T-helper 22 cell (primary cell): ENCODE results near the gene PANK3.
"Not testable (repeated sequence)": the region's sequence is repeated elsewhere in the genome, so short reads cannot be mapped to it uniquely, and the experiment has no call there.

Experiments used
- DNase-seq: peaks from one replicate; pipeline ENCODE4 v3.0.0-alpha.2; 2020; ENCODE audit warnings: low read depth

The PANK3 gene

GRCh38 chr5:168591302-168592013 lies 12.3 kb upstream of the PANK3 start:
- no peak for DNase-seq

- no peak for DNase-seq
Measured at GRCh38 chr5:168590666-168591065, 11.5 kb upstream of the PANK3 start.

GRCh38 chr5:168587987-168588386 lies 8.8 kb upstream of the PANK3 start:
- no peak for DNase-seq

DNA sequence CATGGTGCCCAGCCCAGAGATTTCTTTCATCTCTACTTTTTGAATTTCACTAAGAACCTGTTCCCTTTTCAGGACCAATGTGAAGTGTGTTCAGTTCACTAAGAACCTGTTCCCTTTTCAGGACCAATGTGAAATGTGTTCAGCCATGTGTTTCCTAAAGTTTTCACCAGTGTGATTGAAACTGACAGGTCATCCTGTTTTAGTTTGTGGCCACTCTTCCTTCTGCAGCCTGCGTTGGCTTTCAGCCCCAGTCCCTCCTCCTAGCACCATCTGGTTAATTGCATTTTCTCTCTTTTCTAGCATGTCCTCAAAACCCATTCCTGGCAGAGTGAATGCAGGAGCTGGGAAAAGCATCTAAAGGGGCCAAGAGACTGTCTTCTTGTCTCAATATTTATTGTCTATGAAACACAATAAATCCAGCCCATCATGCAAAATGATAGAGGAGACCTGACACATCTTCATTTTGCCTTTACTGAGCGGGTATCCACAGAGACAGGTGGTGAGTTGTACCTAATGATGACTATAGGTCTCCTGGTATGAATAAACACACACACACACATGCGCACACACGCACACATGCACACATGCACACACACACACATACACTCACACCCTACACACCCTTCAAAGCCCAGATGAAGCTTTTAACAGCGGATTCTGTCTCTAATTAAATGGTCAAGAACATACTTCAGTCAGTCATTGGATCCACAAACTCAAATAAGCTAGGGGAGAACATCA lies 6.1 kb upstream of the PANK3 start:
- DNase-seq, result no peak

GRCh38 chr5:168583742-168584482 lies 4.7 kb upstream of the PANK3 start:
- DNase-seq, result no peak

DNA sequence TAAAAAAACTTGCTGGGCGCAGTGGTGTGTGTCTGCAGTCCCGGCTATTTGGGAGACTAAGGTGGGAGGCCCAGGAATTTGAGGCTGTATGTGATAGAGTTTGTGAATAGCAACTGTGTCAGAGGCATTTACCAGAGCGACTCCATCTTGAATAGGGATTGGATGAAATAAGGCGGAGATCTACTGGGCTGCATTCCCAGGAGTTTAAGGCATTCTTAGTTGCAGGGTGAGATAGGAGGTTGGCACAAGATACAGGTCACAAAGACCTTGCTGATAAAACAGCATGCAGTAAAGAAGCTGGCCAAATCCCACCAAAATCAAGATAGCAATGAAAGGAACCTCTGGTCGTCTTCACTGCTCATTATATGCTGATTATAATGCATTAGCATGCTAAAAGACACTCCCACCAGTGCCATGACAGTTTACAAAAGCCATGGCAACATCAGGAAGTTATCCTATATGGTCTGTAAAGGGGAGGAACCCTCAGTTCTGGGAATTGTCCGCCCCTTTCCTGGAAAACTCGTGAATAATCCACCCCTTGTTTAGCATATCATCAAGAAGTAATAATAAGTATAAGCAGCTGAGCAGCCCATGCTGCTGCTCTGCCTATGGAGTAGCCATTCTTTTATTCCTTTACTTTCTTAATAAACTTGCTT lies 1.8 kb upstream of the PANK3 start:
- not testable (repeated sequence) for DNase-seq

DNA sequence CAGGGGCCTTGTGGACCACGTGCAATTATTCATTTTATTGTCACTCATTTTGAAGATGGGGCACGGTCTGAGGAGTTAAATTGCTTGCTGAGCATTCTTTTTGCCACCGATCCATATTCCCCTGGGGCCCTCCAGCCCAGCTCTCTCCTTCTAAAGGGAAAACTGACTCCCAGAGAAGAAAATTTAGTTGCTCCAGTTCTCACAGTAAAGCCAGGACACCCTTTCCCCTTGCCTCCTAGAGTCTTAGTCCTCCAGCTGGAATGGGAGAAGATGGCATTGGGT lies 1.0 kb upstream of the PANK3 start:
- DNase-seq, result no peak

DNA sequence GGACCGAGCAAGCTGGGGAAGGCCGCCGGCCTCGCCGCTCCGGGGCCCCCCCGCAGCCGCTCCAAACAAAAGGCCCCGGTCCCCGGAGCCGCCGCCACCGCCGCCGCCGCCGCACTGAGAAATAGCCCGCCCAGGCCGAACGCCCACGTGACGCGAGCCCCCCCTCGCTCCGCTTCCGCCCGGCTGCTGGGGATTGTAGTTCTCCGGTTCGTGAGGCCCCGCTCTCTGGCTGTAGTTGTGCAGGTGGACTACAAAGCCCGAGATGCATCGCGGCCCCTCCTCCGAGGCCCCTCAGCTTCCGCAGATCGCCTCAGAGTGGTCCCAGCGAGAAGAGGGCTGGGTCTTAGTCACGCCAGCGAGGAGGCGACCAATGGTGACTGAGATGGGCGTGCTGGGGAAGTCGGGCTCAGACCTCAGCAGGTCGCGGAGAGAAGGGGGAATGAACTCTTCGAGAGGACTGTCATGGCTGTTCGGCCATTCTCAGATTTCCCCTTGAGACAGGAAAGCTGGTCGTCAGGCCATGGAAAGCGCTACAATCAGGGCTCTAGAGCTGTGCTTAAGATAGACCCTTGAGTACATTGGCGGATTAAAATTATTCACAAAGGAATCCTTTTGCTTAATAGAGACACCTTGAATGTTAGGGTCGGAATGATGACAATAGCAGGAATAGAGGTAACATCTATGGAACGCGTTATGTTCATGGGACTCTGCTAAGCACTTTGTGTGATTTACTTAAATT lies 489 bp upstream of the PANK3 start:
- peak; percentile 96 for DNase-seq

- DNase-seq, result no peak
Measured at GRCh38 chr5:168578006-168578405, 1.2 kb downstream of the PANK3 start.

- DNase-seq, result no peak
Measured at GRCh38 chr5:168575391-168576372, 3.5 kb downstream of the PANK3 start.

GRCh38 chr5:168574156-168574555 lies 5.0 kb downstream of the PANK3 start:
- not testable (repeated sequence) for DNase-seq

GRCh38 chr5:168573663-168574062 lies 5.5 kb downstream of the PANK3 start:
- DNase-seq, result not testable (repeated sequence)

DNA sequence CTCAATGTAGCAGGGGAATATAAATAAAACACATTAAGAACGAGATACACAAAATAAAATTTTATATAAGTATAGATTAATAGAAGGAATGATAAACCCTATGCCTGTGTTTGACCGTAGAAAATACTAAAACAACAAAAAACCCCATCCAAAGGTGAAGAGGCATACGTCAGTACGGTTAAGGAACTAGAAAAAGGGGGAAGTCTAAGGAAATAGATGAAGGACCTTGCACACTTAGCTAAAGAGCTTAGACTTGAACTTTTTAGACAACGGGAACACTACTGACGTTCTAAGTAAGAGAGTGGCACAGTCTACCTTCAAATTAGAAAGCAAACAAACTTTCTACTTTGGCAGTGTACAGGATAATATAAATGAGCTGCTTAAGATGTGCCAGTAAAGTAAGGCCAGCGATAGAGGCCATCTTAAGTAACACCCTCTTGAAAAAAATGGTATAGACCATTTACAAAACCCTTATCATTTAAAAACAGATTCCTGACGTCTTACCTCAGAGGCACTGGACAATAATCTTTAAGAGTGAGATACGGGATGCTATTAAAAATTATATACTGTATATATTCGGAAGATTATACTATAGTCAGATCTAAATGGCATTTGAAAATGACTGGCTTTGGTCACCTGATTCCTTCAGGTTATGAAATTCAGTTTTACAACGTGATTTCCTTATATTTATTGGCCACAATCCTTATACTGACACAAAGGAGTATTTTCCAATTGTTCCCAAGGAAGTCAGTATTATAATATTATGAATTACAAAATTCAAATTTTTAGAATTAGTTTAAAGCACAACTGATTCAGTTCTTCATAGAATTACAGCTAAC lies 8.5 kb downstream of the PANK3 start:
- no peak for DNase-seq

GRCh38 chr5:168568738-168569137 lies 10.4 kb downstream of the PANK3 start:
- DNase-seq, result no peak

- no peak for DNase-seq
Measured at GRCh38 chr5:168563959-168564358, 15.2 kb downstream of the PANK3 start.

- DNase-seq, result no peak
Measured at GRCh38 chr5:168562279-168562678, 16.9 kb downstream of the PANK3 start.

DNA sequence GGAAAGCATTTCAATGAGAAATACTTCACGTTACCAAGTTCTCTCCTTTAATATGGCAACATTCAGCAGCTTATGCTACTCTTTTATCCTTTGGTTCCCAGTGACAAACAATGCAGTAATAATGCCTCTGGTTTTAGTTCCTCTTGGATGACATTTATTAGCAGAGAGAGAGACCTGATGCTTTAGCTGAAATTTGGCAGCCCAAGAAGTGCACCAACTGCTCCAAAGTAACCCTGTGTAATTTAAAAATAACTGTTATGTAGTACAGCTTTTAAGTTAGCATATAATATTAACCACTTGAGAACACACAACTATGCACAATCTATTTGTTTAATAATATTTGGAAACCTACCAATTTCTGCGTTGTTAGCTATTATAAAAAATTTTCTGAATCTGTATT lies 21.8 kb downstream of the PANK3 start:
- DNase-seq, result no peak

DNA sequence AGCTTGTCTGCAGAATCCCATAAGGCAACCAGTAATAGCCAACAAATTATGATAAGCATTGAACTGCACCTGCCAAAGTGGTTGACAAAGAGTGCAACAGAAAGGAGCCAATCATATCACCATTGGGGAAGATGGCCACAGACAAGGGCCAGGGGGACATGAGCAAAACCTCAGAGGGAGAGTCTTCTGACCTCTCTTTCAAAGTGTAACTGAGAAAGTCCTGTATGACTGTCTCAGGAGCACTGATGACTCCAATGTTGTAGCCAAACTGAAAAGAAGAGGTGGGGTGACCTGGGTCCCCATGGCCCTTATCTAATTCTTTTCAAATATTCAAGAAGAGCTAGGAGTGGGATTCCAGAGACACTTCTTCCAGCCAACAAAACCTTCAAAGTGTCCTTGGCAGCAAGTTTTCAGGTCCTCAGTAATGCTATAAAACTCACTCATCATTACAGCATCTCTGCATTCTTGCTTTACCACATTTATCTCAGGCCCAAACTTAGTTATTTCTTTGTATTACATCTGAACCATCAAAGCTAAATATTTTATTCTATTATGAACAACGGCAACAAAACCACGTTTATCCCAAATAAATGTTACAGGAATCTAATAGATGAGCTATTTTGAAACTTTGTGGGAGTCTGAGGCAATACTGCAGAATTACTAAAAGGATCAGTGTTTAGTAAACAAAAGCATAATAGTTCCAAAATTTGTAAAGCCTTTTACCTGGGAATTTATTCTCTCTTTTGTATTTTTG lies 25.6 kb downstream of the PANK3 start:
- DNase-seq, result no peak

- DNase-seq, result no peak
Measured at GRCh38 chr5:168552146-168552545, 27.0 kb downstream of the PANK3 start.
